ENCODE measurements around the gene SH3PXD2A.

DNA sequence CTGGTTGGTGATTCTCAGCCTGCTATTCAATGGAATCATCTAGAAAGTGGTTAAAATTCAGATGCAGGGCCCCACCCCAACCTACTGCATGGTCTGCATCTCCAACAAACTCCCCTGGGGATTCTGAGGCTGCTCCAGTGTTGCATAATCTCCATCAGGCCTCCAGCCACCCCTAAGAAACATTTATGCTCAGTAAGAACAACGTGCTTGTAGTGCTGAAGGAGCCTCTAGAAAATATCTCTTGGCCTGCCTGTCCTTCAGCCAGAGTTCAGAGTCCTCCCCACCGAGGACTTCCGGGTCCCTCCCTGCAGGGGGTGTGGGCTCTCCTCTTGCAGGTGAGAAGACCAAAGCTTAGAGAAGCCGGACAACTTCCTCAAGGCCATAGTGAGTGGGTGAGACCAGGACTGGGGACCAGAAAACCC, 159.8 kb downstream of the SH3PXD2A start:
- TF ChIP-seq SALL2 (tag by site-specific recombination; IDR thresholded peaks at IDR 0.05; ENCODE audit: borderline replicate concordance) = no peak
- no peak for TF ChIP-seq ZNF174 (tag by site-specific recombination; IDR thresholded peaks at IDR 0.05)
- no peak for TF ChIP-seq CTCF (tag by site-specific recombination; IDR thresholded peaks at IDR 0.05)
- no peak for TF ChIP-seq ZNF311 (tag by site-specific recombination; IDR thresholded peaks at IDR 0.05; ENCODE audit: borderline replicate concordance)
- TF ChIP-seq KLF10 (tag by site-specific recombination; IDR thresholded peaks at IDR 0.05) = no peak
- TF ChIP-seq, protein P1, sequence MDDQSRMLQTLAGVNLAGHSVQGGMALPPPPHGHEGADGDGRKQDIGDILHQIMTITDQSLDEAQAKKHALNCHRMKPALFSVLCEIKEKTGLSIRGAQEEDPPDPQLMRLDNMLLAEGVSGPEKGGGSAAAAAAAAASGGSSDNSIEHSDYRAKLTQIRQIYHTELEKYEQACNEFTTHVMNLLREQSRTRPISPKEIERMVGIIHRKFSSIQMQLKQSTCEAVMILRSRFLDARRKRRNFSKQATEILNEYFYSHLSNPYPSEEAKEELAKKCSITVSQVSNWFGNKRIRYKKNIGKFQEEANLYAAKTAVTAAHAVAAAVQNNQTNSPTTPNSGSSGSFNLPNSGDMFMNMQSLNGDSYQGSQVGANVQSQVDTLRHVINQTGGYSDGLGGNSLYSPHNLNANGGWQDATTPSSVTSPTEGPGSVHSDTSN (CRISPR knock-in tag; IDR thresholded peaks at IDR 0.05) = no peak
- no peak for TF ChIP-seq ZNF510 (tag by site-specific recombination; IDR thresholded peaks at IDR 0.05; ENCODE audit: insufficient replicate concordance)
